KMS-11 (cell line): Measurements from ENCODE around the gene MITF.

Experiments used
- H2AFZ ChIP-seq: fragments of 200-600 bp; sonication (generic); 2 replicates; pipeline ENCODE4 v1.6.1; 2016; ENCODE audit warnings: antibody characterized with exemption, mixed run types, low read depth
- H3K27ac ChIP-seq: fragments of 200-600 bp; sonication (generic); 2 replicates; pipeline ENCODE4 v1.6.1; 2016; ENCODE audit warnings: mild to moderate bottlenecking, mixed run types
- H3K27me3 ChIP-seq: fragments of 200-600 bp; sonication (generic); 2 replicates; pipeline ENCODE4 v1.6.1; 2017; ENCODE audit warnings: mild to moderate bottlenecking, low read depth, mixed run types, moderate library complexity; ENCODE audit not compliant: insufficient read depth
- H3K36me3 ChIP-seq: fragments of 200-600 bp; sonication (generic); 2 replicates; pipeline ENCODE4 v1.6.1; 2017; ENCODE audit warnings: mild to moderate bottlenecking, mixed run types; ENCODE audit not compliant: insufficient read depth
- H3K4me1 ChIP-seq: fragments of 200-600 bp; sonication (generic); 2 replicates; pipeline ENCODE4 v1.6.1; 2016; ENCODE audit warnings: mild to moderate bottlenecking, low read depth, mixed run types; ENCODE audit not compliant: poor library complexity, severe bottlenecking
- H3K4me2 ChIP-seq: fragments of 200-600 bp; sonication (generic); 2 replicates; pipeline ENCODE4 v1.7.0; 2016; ENCODE audit warnings: mild to moderate bottlenecking, mixed run types
- H3K4me3 ChIP-seq: fragments of 200-600 bp; sonication (generic); IDR thresholded peaks from 2 replicates; pipeline ENCODE4 v1.6.1; 2017; ENCODE audit warnings: low read depth, low read length, mixed read lengths; ENCODE audit not compliant: insufficient read depth
- H3K79me2 ChIP-seq: fragments of 200-600 bp; sonication (generic); 2 replicates; pipeline ENCODE4 v1.6.1; 2016; ENCODE audit warnings: low read depth, mixed run types; ENCODE audit not compliant: insufficient read depth
- H3K9ac ChIP-seq: fragments of 200-600 bp; sonication (generic); 2 replicates; pipeline ENCODE4 v1.6.1; 2016; ENCODE audit warnings: mild to moderate bottlenecking, mixed run types
- H4K20me1 ChIP-seq: fragments of 200-600 bp; sonication (generic); 2 replicates; pipeline ENCODE4 v1.6.1; 2016; ENCODE audit warnings: mild to moderate bottlenecking, mixed run types; ENCODE audit not compliant: insufficient read depth
- CTCF ChIP-seq: fragments of 200-600 bp; sonication (generic); conservative IDR thresholded peaks from 2 replicates; pipeline ENCODE4 v1.6.1; 2017; ENCODE audit warnings: low read depth, mild to moderate bottlenecking, antibody characterized with exemption, low read length, moderate library complexity, mixed read lengths

Gene MITF

DNA sequence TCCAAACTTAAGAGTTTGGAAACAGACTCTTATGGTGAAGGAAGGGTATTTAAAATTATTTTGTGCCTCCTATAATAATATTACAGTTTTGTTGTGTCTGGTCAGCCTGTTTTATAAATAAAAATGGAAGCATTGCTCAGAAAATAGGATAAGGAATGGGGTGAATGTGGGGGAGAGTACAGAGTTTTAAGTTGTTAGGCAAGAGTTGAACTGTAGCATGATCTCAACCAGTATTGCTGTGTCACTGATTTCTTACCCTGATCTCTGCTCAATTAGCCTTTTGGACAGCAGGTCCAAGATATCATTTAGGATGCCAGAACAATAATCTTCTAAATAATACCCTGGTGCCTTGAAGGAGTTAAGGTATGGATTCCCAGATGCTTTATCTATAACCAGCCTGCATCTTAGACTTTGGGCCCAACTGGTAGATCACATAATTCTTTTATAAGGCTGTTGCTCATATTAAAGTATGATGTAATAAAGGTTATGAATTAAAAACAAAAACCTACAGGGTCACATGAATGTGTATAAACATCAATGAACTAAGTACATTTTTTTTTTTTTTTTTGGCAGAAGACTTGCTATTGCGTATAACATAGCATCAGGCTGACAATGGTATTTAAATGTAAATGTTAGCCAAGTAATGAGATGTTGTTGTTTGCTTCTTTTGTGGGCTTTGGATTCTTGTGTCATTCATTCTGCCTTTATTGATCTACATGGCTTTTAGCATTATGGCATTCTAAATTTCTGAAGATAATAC, 70.0 kb downstream of the MITF start:
- no peak for TF ChIP-seq CTCF
- Histone ChIP-seq H3K27ac (no peak overlapping the region), H3K79me2 (no peaks in the 10 kb centered on the region), H3K9ac (no peak overlapping the region), H3K4me3 (no peak overlapping the region), H3K4me2 (no peak overlapping the region), H3K4me1 (peaks cover 24% of the 10 kb centered on the region), H2AFZ (no peak overlapping the region), H3K27me3 (no peaks in the 10 kb centered on the region), H3K36me3 (no peaks in the 10 kb centered on the region), H4K20me1 (no peaks in the 10 kb centered on the region)

- Histone ChIP-seq H4K20me1 (no peaks in the 10 kb centered on the region), H3K4me2 (no peak overlapping the region; the same call in 1 of the 2 replicates)
Observed at GRCh38 chr3:69811452-69812401, 72.5 kb downstream of the MITF start.

GRCh38 chr3:69815970-69816369, 76.7 kb downstream of the MITF start:
- Histone ChIP-seq H3K4me1 (peaks cover 23% of the 10 kb centered on the region), H3K79me2 (no peaks in the 10 kb centered on the region), H4K20me1 (no peaks in the 10 kb centered on the region), H3K27ac (no peak overlapping the region), H3K9ac (no peak overlapping the region), H2AFZ (no peak overlapping the region), H3K4me3 (no peak overlapping the region), H3K36me3 (no peaks in the 10 kb centered on the region), H3K4me2 (no peak overlapping the region), H3K27me3 (no peaks in the 10 kb centered on the region)
- TF ChIP-seq CTCF, result no peak

More at GRCh38 chr3:69811452-69812401, 72.5 kb downstream of the MITF start:
- no peaks in the 10 kb centered on the region for H3K79me2 ChIP-seq
- H3K4me3 ChIP-seq, result no peak overlapping the region
- H3K4me1 ChIP-seq, result peaks cover 10% of the 10 kb centered on the region
- no peaks in the 10 kb centered on the region for H3K27me3 ChIP-seq
- H2AFZ ChIP-seq, result no peak overlapping the region
- H3K27ac ChIP-seq, result no peak overlapping the region
- no peaks in the 10 kb centered on the region for H3K36me3 ChIP-seq
- no peak for TF ChIP-seq CTCF
- no peak overlapping the region for H3K9ac ChIP-seq

GRCh38 chr3:69817988-69818387, 78.7 kb downstream of the MITF start:
- Histone ChIP-seq H3K4me3 (no peak overlapping the region), H3K79me2 (no peaks in the 10 kb centered on the region), H3K4me2 (no peak overlapping the region), H3K36me3 (no peaks in the 10 kb centered on the region), H3K27ac (no peak overlapping the region), H2AFZ (no peak overlapping the region), H3K4me1 (peaks cover 13% of the 10 kb centered on the region), H3K9ac (no peak overlapping the region), H3K27me3 (no peaks in the 10 kb centered on the region), H4K20me1 (no peaks in the 10 kb centered on the region)
- TF ChIP-seq CTCF, result no peak
